HS-27A (cell line): Measurements from ENCODE around the gene ZDHHC11B.
"Not testable (repeated sequence)": the region's sequence is repeated elsewhere in the genome, so short reads cannot be mapped to it uniquely, and the experiment has no call there.

ENCODE experiments used
- DNase-seq: peaks from one replicate; pipeline ENCODE4 v3.0.0-alpha.2; 2012; ENCODE audit warnings: low read depth, missing footprints

ZDHHC11B gene

GRCh38 chr5:753567-754142, 30.9 kb downstream of the ZDHHC11B start:
- DNase-seq: not testable (repeated sequence)

DNA sequence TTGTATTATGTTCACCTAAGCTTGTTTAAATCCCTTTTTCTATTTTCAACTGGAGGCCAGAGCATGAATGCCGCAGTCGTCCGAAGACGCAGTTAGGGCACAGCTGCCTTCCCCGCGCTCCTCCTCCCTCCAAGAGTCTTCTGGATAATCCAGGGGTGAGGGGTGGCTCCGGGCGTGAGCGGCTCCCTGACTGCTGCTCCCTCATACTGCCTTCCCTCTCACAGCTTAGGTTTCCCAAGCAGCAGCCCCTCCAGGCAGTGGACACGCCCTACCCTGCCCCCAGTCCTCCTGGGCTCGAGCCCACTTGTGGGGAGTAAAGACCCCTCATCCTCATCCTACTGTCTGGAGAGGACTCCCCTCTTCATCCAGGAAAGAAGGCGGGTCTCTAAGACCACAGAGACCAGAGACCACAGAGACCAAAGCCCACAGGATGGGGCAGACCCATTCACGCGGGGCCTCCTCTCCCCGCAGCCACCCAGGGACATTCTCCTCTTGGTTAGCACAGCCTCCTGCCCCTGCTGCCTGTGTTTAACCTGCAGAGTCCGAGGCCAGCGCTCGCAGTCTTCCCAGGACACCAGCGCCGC, 31.9 kb downstream of the ZDHHC11B start:
- DNase-seq: not testable (repeated sequence)

DNA sequence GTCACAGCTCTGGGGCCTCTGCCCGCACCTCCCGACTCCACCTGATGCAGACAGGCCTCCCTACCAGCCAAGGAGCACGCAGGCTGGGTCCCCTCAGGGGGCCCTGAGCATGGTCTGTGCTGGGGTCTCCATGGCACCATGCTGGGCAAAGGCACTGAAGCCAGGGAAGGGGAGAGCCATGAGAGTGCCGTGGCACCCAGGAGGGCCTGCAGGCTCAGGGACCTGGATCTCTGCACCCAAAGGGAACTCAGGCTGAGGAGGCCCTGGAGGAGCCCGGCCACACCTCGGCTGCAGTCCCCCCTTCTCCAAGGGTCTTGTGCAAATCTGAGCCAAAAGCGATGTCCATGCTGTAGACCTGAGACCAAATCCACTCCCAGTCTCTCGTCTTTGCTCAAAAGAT, 32.5 kb downstream of the ZDHHC11B start:
- DNase-seq: not testable (repeated sequence)

DNA sequence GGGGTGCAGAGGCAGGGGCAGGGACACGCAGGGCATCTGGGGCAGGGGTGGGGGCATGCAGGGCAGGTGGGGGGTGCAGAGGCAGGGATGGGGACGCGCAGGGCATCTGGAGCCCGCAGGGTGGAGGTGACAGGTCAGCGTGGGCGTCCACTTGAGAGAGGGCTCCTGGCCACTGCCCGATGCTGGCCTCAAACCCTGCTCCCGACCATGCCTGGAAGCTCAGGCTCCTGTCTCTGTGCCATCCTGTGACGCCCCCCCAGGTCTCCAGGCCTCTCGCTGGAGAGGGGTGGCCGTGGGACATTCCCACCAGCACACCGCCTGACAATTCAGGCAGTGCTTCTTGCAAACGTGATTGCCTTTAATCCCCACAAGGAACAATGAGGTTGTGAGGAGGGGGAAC, 33.0 kb downstream of the ZDHHC11B start:
- no peak for DNase-seq

DNA sequence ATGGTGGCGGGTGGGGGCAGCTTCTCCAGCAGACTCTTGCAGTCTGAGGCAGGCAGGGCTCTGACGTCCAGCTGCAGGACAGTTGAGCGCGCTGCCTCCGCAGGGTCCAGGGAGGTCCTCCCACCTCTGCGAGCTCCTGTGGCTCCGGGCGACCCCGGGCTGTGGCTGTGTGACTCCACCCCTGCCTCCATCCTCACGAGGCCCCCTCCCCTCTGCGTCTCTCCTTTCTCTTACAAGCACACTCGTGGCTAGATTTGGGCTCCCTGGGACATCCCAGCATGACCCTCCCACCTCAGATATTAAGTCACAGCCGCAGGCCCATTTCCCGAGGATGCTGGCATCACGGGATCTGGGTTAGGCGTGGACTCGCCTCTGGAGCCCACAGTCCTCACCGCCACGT, 34.3 kb downstream of the ZDHHC11B start:
- DNase-seq: not testable (repeated sequence)

- no peak for DNase-seq
Measured at GRCh38 chr5:749101-749670, 35.3 kb downstream of the ZDHHC11B start.

- DNase-seq: not testable (repeated sequence)
Measured at GRCh38 chr5:748011-748980, 36.2 kb downstream of the ZDHHC11B start.

DNA sequence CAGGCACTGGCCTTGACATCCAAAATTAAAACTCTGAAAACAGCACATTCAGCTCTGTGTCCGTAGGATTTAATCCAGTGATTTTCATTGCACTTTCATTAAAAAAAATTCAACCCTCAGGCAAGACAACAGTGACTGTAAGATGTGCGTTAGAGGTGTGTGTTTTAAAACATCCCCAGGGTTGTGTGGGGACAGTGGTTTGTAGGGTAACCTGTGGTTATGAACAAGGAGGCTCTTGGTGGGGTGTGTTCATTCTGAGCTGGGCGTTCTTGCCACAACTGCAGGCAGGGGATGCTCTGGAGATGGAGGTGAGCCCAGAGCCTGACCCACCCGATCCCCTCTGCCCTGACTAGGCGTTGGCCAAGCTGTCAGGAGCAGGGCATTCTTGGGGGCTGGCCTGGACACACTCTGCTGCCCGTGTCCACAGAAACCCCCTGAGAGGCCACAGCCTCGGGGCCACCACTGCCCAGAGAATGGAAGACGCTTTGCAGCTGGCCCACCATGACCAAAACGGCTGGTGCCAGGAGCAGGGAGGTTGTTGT, 37.2 kb downstream of the ZDHHC11B start:
- not testable (repeated sequence) for DNase-seq

GRCh38 chr5:746258-746761, 38.2 kb downstream of the ZDHHC11B start:
- DNase-seq: no peak

- DNase-seq: not testable (repeated sequence)
Measured at GRCh38 chr5:745272-746142, 39.0 kb downstream of the ZDHHC11B start.

- not testable (repeated sequence) for DNase-seq
Measured at GRCh38 chr5:743696-744404, 40.7 kb downstream of the ZDHHC11B start.

DNA sequence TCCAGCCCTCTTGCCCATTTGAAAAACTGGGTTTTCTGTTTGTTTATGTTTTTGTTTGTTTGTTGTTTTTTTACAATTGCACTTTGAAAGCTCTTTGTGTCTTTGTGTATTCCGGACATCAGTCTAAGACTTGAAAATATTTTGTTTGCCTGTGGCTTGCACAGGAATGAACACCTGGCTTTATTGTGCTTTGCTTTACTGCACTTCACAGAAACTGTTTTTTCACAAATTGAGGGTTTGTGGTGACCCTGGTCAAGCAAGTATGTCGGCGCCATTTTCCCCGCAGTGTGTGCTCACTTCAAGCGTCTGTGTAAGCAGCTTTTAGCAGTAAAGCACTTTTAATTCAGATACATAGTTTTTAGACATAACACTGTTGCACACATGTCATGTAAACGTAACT, 42.3 kb downstream of the ZDHHC11B start:
- DNase-seq: not testable (repeated sequence)

GRCh38 chr5:734145-734544, 50.4 kb downstream of the ZDHHC11B start:
- DNase-seq: not testable (repeated sequence)

DNA sequence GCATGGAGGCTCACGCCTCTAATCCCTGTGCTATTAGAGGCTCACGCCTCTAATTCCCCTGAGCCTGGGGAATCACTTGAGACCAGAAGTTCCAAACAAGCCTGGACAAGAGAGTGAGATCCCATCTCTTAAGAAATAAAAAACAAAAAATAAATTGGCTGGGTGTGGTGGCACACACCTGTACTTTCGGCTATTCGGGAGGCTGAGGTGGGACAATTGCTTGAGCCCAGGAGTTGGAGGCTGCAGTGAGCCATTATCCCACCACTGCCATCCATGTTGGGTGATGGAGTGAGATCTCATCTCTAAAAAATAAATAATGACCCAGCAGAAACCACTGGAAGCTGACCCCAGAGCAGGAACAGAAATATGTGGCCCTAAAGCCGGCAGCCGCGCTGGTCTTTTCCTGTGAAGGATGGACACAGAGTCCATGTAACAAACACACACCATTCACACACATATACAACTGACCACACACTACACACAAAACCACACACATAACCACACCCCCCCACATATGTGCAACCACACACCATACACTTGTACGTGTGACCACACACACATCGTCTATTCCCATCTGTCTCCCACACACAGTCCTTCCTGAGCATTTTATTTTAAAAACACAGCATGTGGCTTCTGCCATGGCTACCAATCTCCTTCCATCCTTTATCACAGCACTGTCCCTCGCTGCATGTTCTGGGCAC, 51.6 kb downstream of the ZDHHC11B start:
- not testable (repeated sequence) for DNase-seq

- DNase-seq: not testable (repeated sequence)
Measured at GRCh38 chr5:729225-729624, 55.3 kb downstream of the ZDHHC11B start.

GRCh38 chr5:727087-727486, 57.4 kb downstream of the ZDHHC11B start:
- not testable (repeated sequence) for DNase-seq

DNA sequence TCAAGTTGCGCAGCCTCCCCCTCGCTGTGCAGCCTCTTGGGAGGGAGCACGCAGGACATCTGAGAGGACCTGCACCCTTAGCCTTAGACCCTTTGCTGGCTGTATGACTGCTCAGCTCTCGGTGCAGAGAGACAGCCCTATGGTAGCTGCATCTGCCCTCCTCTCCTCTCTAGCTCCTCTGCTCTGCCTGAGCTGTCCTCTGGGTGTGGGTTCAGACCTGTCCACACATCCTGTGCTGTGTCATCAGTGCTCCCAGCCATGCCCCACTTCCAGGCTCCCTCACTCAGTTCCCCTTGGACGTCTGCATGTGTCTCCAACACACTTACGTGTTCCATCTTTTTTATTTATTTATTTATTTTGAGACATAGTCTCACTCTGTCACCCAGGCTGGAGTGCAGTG, 60.7 kb downstream of the ZDHHC11B start:
- not testable (repeated sequence) for DNase-seq

DNA sequence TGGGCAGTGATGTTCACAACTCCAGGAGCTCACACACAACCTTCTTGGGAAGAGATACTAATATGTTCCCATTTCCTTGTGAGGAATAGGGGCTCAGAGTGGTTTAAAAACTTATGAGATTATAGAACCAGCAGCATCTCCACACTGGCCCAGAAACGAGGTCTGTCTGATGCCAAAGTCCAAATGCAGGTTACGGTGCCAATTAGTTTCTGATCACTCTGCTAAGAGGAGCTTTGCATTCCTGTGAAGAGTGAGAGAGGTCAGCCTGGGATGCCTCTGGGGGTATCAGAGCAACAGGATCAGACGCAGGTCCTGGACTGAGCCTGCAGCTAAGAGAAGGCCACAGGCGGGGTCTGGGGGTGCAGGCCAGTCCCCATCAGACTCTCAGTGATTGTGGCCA, 61.2 kb downstream of the ZDHHC11B start:
- DNase-seq: not testable (repeated sequence)

DNA sequence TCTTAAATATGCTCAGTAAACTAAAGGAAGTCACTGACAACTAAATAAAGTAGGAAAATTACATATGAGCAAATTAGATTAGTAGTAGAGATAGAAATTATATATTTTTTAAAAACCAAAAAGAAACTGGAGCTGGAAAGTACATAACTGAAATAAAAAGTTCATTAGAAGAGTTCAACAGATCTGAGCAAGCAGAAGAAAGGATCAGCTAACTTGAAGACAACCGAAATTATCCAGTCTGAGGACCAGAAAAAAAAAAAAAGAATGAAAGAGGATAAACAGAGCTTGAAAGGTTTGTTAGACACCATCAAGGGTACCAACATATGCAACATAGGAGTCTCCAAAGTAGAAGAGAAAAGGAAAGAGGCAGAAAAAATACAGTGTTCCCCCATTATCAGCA, 65.2 kb downstream of the ZDHHC11B start:
- DNase-seq: not testable (repeated sequence)

DNA sequence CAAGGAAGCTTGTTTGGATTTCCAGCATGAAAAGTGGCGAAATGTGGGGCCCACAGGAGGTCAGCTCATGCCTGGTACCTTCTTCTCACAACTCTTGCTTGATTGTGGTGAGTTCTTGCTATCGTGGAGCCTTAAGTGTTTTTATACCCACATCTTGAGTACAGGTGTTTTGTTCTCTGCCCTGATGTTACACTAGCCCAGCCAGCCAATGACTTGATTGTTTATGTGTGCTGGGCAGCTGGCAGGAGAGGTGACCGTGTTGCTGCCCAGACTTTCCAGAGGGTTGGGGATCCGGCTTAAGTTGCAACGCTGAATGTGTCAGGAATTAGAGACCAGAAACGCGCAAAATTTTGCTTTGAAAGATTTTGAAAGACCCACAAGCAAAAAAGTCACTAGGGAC, 67.4 kb downstream of the ZDHHC11B start:
- DNase-seq: no peak
